Measurements from ENCODE around the gene ZRANB3.
A peak's percentile ranks its signal among the peaks of the same experiment; 100 is the strongest.
"Not testable (repeated sequence)": the region's sequence is repeated elsewhere in the genome, so short reads cannot be mapped to it uniquely, and the experiment has no call there.

The ZRANB3 gene

GRCh38 chr2:135154962-135155361 lies 376.1 kb downstream of the ZRANB3 start:
- DNase-seq (ENCODE audit: insufficient read length, low spot score) (no peak), FAIRE-seq (no peak)
- no peak for TF ChIP-seq POLR2A (IDR thresholded peaks at IDR 0.05; ENCODE audit: low read depth, low read length)

GRCh38 chr2:135152361-135152760 lies 378.7 kb downstream of the ZRANB3 start:
- DNase-seq (ENCODE audit: insufficient read length, low spot score) = no peak
- no peak for FAIRE-seq
- no peak for TF ChIP-seq POLR2A (IDR thresholded peaks at IDR 0.05; ENCODE audit: low read depth, low read length)

GRCh38 chr2:135151615-135152014 lies 379.4 kb downstream of the ZRANB3 start:
- FAIRE-seq (no peak), DNase-seq (ENCODE audit: insufficient read length, low spot score) (no peak)
- TF ChIP-seq POLR2A (IDR thresholded peaks at IDR 0.05; ENCODE audit: low read depth, low read length) = no peak

- no peak for TF ChIP-seq POLR2A (IDR thresholded peaks at IDR 0.05; ENCODE audit: low read depth, low read length)
- DNase-seq (ENCODE audit: insufficient read length, low spot score) (no peak), FAIRE-seq (no peak)
Observed at GRCh38 chr2:135150725-135151124, 380.3 kb downstream of the ZRANB3 start.

GRCh38 chr2:135149251-135149650 lies 381.8 kb downstream of the ZRANB3 start:
- no peak for FAIRE-seq
- no peak for TF ChIP-seq POLR2A (IDR thresholded peaks at IDR 0.05; ENCODE audit: low read depth, low read length)
- DNase-seq (ENCODE audit: insufficient read length, low spot score) = no peak

GRCh38 chr2:135144343-135144742 lies 386.7 kb downstream of the ZRANB3 start:
- FAIRE-seq (no peak), DNase-seq (ENCODE audit: insufficient read length, low spot score) (no peak)
- TF ChIP-seq POLR2A (IDR thresholded peaks at IDR 0.05; ENCODE audit: low read depth, low read length) = no peak

GRCh38 chr2:135142323-135142722 lies 388.7 kb downstream of the ZRANB3 start:
- FAIRE-seq (no peak), DNase-seq (ENCODE audit: insufficient read length, low spot score) (no peak)
- TF ChIP-seq POLR2A (IDR thresholded peaks at IDR 0.05; ENCODE audit: low read depth, low read length) = no peak

GRCh38 chr2:135140606-135141005 lies 390.4 kb downstream of the ZRANB3 start:
- no peak for TF ChIP-seq POLR2A (IDR thresholded peaks at IDR 0.05; ENCODE audit: low read depth, low read length)
- DNase-seq (ENCODE audit: insufficient read length, low spot score) (no peak), FAIRE-seq (no peak)

GRCh38 chr2:135132314-135132713 lies 398.7 kb downstream of the ZRANB3 start:
- no peak for TF ChIP-seq POLR2A (IDR thresholded peaks at IDR 0.05; ENCODE audit: low read depth, low read length)
- FAIRE-seq (peak; percentile 78), DNase-seq (ENCODE audit: insufficient read length, low spot score) (no peak)

- TF ChIP-seq POLR2A (IDR thresholded peaks at IDR 0.05; ENCODE audit: low read depth, low read length) = no peak
- no peak for FAIRE-seq
- DNase-seq (ENCODE audit: insufficient read length, low spot score) = no peak
Observed at GRCh38 chr2:135130751-135131150, 400.3 kb downstream of the ZRANB3 start.

GRCh38 chr2:135125940-135126339 lies 405.1 kb downstream of the ZRANB3 start:
- TF ChIP-seq POLR2A (IDR thresholded peaks at IDR 0.05; ENCODE audit: low read depth, low read length) = no peak
- no peak for FAIRE-seq

GRCh38 chr2:135124924-135125886 lies 405.8 kb downstream of the ZRANB3 start:
- TF ChIP-seq POLR2A (IDR thresholded peaks at IDR 0.05; ENCODE audit: low read depth, low read length) = no peak
- DNase-seq (ENCODE audit: insufficient read length, low spot score) (no peak), FAIRE-seq (no peak)

More at GRCh38 chr2:135125940-135126339, 405.1 kb downstream of the ZRANB3 start:
- no peak for DNase-seq (ENCODE audit: insufficient read length, low spot score)

GRCh38 chr2:135121658-135122039 lies 409.4 kb downstream of the ZRANB3 start:
- not testable (repeated sequence) for FAIRE-seq; DNase-seq (ENCODE audit: insufficient read length, low spot score)

GRCh38 chr2:135121016-135121657 lies 409.9 kb downstream of the ZRANB3 start:
- TF ChIP-seq POLR2A (IDR thresholded peaks at IDR 0.05; ENCODE audit: low read depth, low read length) = no peak
- DNase-seq (ENCODE audit: insufficient read length, low spot score) (no peak), FAIRE-seq (no peak)

GRCh38 chr2:135119582-135119981 lies 411.4 kb downstream of the ZRANB3 start:
- FAIRE-seq = no peak

More at GRCh38 chr2:135119582-135119981, 411.4 kb downstream of the ZRANB3 start:
- DNase-seq (ENCODE audit: insufficient read length, low spot score) = no peak
- TF ChIP-seq POLR2A (IDR thresholded peaks at IDR 0.05; ENCODE audit: low read depth, low read length) = no peak

All from H54 (cell line).